Activated CD8-positive, alpha-beta T cell treated with anti-CD3 and anti-CD28 coated beads, Interleukin-2, amount 10 ng/mL, durations not matched to agents 7 days and 5 days (primary cell): ENCODE results near the gene TMEM40. TPM values are rescaled to one million over a fixed set of nuclear protein-coding genes. Genes with fewer than 3 reads are reported as not detected.

Experiments used
- ATAC-seq: fragments of 150-1000 bp; cut with Tn5 transposase; one replicate; pipeline ENCODE4 v1.10.0; 2021; ENCODE audit warnings: moderate library complexity
- CTCF ChIA-PET: fragments of 350-600 bp; sonication (Branson Sonifier 250); formaldehyde crosslinking; loops from one replicate; lab custom pipeline; 2021; ENCODE audit warnings: antibody characterized with exemption; lab: Charles Lee
- POLR2A ChIA-PET: fragments of 350-600 bp; sonication (Branson Sonifier 250); formaldehyde crosslinking; loops from one replicate; lab custom pipeline; 2021; ENCODE audit warnings: antibody characterized with exemption; lab: Charles Lee
- DNase-seq: peaks from one replicate; pipeline ENCODE4 v3.0.0-alpha.2; 2020
- H3K27ac Mint-ChIP-seq: one replicate; pipeline ENCODE4 v1.8.0; 2021; ENCODE audit warnings: mild to moderate bottlenecking, mixed read lengths
- H3K27me3 Mint-ChIP-seq: one replicate; pipeline ENCODE4 v1.8.0; 2021; ENCODE audit warnings: low read depth, mixed read lengths
- H3K36me3 Mint-ChIP-seq: one replicate; pipeline ENCODE4 v1.8.0; 2021; ENCODE audit warnings: low read depth, mixed read lengths
- H3K4me1 Mint-ChIP-seq: one replicate; pipeline ENCODE4 v1.8.0; 2021; ENCODE audit warnings: low read depth, mixed read lengths
- H3K4me3 Mint-ChIP-seq: one replicate; pipeline ENCODE4 v1.8.0; 2021; ENCODE audit warnings: mild to moderate bottlenecking, mixed read lengths
- H3K9me3 Mint-ChIP-seq: one replicate; pipeline ENCODE4 v1.8.0; 2022; ENCODE audit warnings: mixed read lengths; ENCODE audit not compliant: insufficient read depth
- total RNA-seq, 2 experiments: library from RNA; stranded (reverse); gene quantifications; one replicate each; pipeline ENCODE4 v1.2.3, GENCODE V29; 2021

Gene TMEM40
- total RNA-seq, 2 experiments from 2014 or later: not detected

- Mint-ChIP-seq H3K27me3 (peaks cover 2% of the 10 kb centered on the region), H3K36me3 (no peaks in the 10 kb centered on the region), H3K4me3 (no peak overlapping the region), H3K27ac (no peak overlapping the region), H3K9me3 (no peaks in the 10 kb centered on the region), H3K4me1 (no peaks in the 10 kb centered on the region)
- CTCF ChIA-PET: no interaction called here
- DNase-seq: no peak
- POLR2A ChIA-PET: no interaction called here
- no peak for ATAC-seq
These were observed 68.9 kb downstream of the TMEM40 start for GRCh38 chr3:12689997-12690711.

- DNase-seq (no peak), ATAC-seq (no peak)
- Mint-ChIP-seq H3K4me3 (no peak overlapping the region), H3K9me3 (no peaks in the 10 kb centered on the region), H3K4me1 (no peaks in the 10 kb centered on the region), H3K36me3 (no peaks in the 10 kb centered on the region), H3K27ac (no peak overlapping the region), H3K27me3 (peaks cover 2% of the 10 kb centered on the region)
- CTCF ChIA-PET: no interaction called here
- POLR2A ChIA-PET: no interaction called here
These were observed 71.1 kb downstream of the TMEM40 start for GRCh38 chr3:12687948-12688347.

GRCh38 chr3:12686096-12686495, 73.0 kb downstream of the TMEM40 start:
- Mint-ChIP-seq H3K4me1 (peaks cover 10% of the 10 kb centered on the region), H3K27ac (no peak overlapping the region), H3K36me3 (no peaks in the 10 kb centered on the region), H3K27me3 (peaks cover 2% of the 10 kb centered on the region), H3K9me3 (no peaks in the 10 kb centered on the region), H3K4me3 (no peak overlapping the region)
- CTCF ChIA-PET: no interaction called here
- POLR2A ChIA-PET: no interaction called here
- ATAC-seq (no peak), DNase-seq (no peak)

Other genes starting within 250 kb of the TMEM40 start
- not detected for gene MKRN2OS, start 213.8 kb downstream of the TMEM40 start, total RNA-seq
- gene MKRN2, start 202.2 kb downstream of the TMEM40 start, total RNA-seq: 10 to 100 TPM; 21.0 to 22.5 TPM
- 10 to 100 TPM; 86.5 to 91.6 TPM for gene RAF1, start 95.1 kb downstream of the TMEM40 start, total RNA-seq
- gene CAND2, start 37.4 kb upstream of the TMEM40 start, total RNA-seq: under 1 TPM; 0.31 to 0.53 TPM
- gene RPL32, start 82.3 kb upstream of the TMEM40 start, total RNA-seq: 1,000 to 10,000 TPM; 1,764 to 1,890 TPM